H1 (cell line): ENCODE results near the gene BAG2. TPM values are rescaled to one million over a fixed set of nuclear protein-coding genes. Genes with fewer than 3 reads are reported as not detected.

Experiments used
- ASH2L ChIP-seq: fragments of 200-600, 300-600 bp; sonication (generic); IDR thresholded peaks from one replicate; pipeline ENCODE4 v1.7.1; 2017; ENCODE audit warnings: low read length
- CHD7 ChIP-seq: fragments of 300-600 bp; sonication (generic); IDR thresholded peaks from 2 replicates; pipeline ENCODE4 v1.7.1; 2012; ENCODE audit warnings: low read length, moderate library complexity, mild to moderate bottlenecking, inconsistent platforms; ENCODE audit not compliant: insufficient replicate concordance
- CTBP2 ChIP-seq: IDR thresholded peaks from 2 replicates; pipeline ENCODE4 v1.7.0; 2011; ENCODE audit warnings: borderline replicate concordance, mild to moderate bottlenecking, moderate library complexity, mixed read lengths, low read length; ENCODE audit not compliant: insufficient read depth, insufficient read length
- EP300 ChIP-seq, 2 experiments: IDR thresholded peaks; 1 replicate in 1 of 2; 2 replicates in 1 of 2; pipeline ENCODE4 v1.6.1; 2011 to 2012; ENCODE audit warnings: low read depth in 2 of 2, low read length in 2 of 2, mild to moderate bottlenecking in 2 of 2, borderline replicate concordance in 1 of 2, inconsistent platforms in 1 of 2, moderate library complexity in 1 of 2
- HDAC2 ChIP-seq, 2 experiments: fragments of 300-600 bp in 1 of 2; sonication (generic) in 1 of 2; IDR thresholded peaks; 2 replicates each; pipeline ENCODE4 v1.6.1; 2011 to 2012; ENCODE audit warnings: low read depth in 2 of 2, low read length in 2 of 2, mild to moderate bottlenecking in 2 of 2, moderate library complexity in 2 of 2, borderline replicate concordance in 1 of 2, inconsistent platforms in 1 of 2
- KDM5A ChIP-seq: fragments of 200-600 bp; IDR thresholded peaks from 2 replicates; pipeline ENCODE4 v1.7.1; 2012; ENCODE audit warnings: mild to moderate bottlenecking, low read length, inconsistent platforms, mixed read lengths
- MAFK ChIP-seq: IDR thresholded peaks from 2 replicates; pipeline ENCODE4 v1.6.1; 2012; ENCODE audit warnings: low read depth, mild to moderate bottlenecking, improper control_type of control experiment, low read length
- POU5F1 ChIP-seq: IDR thresholded peaks from 2 replicates; pipeline ENCODE4 v1.6.1; 2011; ENCODE audit warnings: low read depth, mild to moderate bottlenecking, low read length, moderate library complexity
- RFX5 ChIP-seq: IDR thresholded peaks from 2 replicates; pipeline ENCODE4 v1.6.1; 2011; ENCODE audit warnings: low read depth, low read length, improper control_type of control experiment, borderline replicate concordance
- SRF ChIP-seq: IDR thresholded peaks from 2 replicates; pipeline ENCODE4 v1.6.1; 2011; ENCODE audit warnings: mild to moderate bottlenecking, low read depth, low read length, moderate library complexity
- TAF7 ChIP-seq: optimal IDR thresholded peaks from 2 replicates; pipeline ENCODE3; 2011; ENCODE audit warnings: low read depth, mild to moderate bottlenecking, inconsistent platforms, low read length, moderate library complexity, borderline replicate concordance
- TEAD4 ChIP-seq: IDR thresholded peaks from 2 replicates; pipeline ENCODE4 v1.6.1; 2012; ENCODE audit warnings: low read depth, low read length, inconsistent platforms, mixed read lengths
- polyA plus RNA-seq, 7 experiments: library from polyadenylated mRNA; depleted of rRNA in 3 of 7; stranded (reverse) in 5 of 7; unstranded in 2 of 7; fragments of >200 nt in 5 of 7; fragments of 200-250 nt in 2 of 7; gene quantifications; 1 replicate in 5 of 7; 2 replicates in 1 of 7; 4 replicates in 1 of 7; pipeline versions ENCODE4 v1.2.1 to v1.2.3, GENCODE V29; 2011 to 2013; ENCODE audit warnings: missing spikeins in 2 of 7, mixed read lengths in 2 of 7
- total RNA-seq: library from RNA; stranded (reverse); fragmentation: NEBNext Ultra II Directional; extraction: Animal tissue kit (Norgen Biotek cat#: 25700); gene quantifications from 2 replicates; pipeline ENCODE4 v1.2.1, GENCODE V29; 2021

Gene BAG2
- total and polyA plus RNA-seq, 2 of the 8 experiments (the other 6 are each of a cell fraction or from before 2014, with no cell fraction given): 4.4 to 7.4 TPM

- no peak for TF ChIP-seq CHD7
- no peak for TF ChIP-seq KDM5A
- TF ChIP-seq TEAD4: no peak
- TF ChIP-seq SRF: no peak
- TF ChIP-seq MAFK: no peak
- TF ChIP-seq EP300 (IDR thresholded peaks at IDR 0.05; ENCODE audit: borderline replicate concordance in 1 of 2, low read depth in 2 of 2, low read length in 2 of 2): no peak
- TF ChIP-seq POU5F1: no peak
- no peak for TF ChIP-seq HDAC2 (IDR thresholded peaks at IDR 0.05; ENCODE audit: borderline replicate concordance in 1 of 2, low read depth in 2 of 2, low read length in 2 of 2)
- TF ChIP-seq RFX5: no peak
- no peak for TF ChIP-seq TAF7
- TF ChIP-seq CTBP2: no peak
- TF ChIP-seq ASH2L: no peak
Observed at GRCh38 chr6:57162516-57162915, 9.6 kb upstream of the BAG2 start (continued).
